D721Med (cell line): ENCODE data around the gene INPP4A.
"Not testable (repeated sequence)": the region's sequence is repeated elsewhere in the genome, so short reads cannot be mapped to it uniquely, and the experiment has no call there.

Experiments used
- DNase-seq: peaks from one replicate; pipeline ENCODE4 v3.0.0; 2011; ENCODE audit warnings: low spot score; ENCODE audit not compliant: insufficient read length
- FAIRE-seq: peaks from 2 replicates; lab custom pipeline; 2011; peaks lifted over from hg19 to GRCh38; lab: Jason Lieb, UNC
- CTCF ChIP-seq: IDR thresholded peaks from 2 replicates; pipeline ENCODE4 v1.5.1; 2012; ENCODE audit warnings: mild to moderate bottlenecking, control low read depth; ENCODE audit not compliant: insufficient read depth; ENCODE audit errors: missing control alignments

The INPP4A gene

GRCh38 chr2:98405301-98405700 lies 39.4 kb upstream of the INPP4A start:
- TF ChIP-seq CTCF = no peak
- no peak for FAIRE-seq

GRCh38 chr2:98408155-98408554 lies 36.5 kb upstream of the INPP4A start:
- DNase-seq (no peak), FAIRE-seq (no peak)

More at GRCh38 chr2:98405301-98405700, 39.4 kb upstream of the INPP4A start:
- no peak for DNase-seq

GRCh38 chr2:98412751-98413458 lies 31.8 kb upstream of the INPP4A start:
- DNase-seq (no peak), FAIRE-seq (peak; percentile 74)
- TF ChIP-seq CTCF = peak; percentile 68

More at GRCh38 chr2:98408155-98408554, 36.5 kb upstream of the INPP4A start:
- no peak for TF ChIP-seq CTCF

- FAIRE-seq, DNase-seq: not testable (repeated sequence)
These were observed 30.4 kb upstream of the INPP4A start for GRCh38 chr2:98414246-98414645.

- DNase-seq, FAIRE-seq: not testable (repeated sequence)
These were observed 28.9 kb upstream of the INPP4A start for GRCh38 chr2:98415719-98416248.

- no peak for DNase-seq
- TF ChIP-seq CTCF = no peak
- no peak for FAIRE-seq
These were observed 28.1 kb upstream of the INPP4A start for GRCh38 chr2:98416383-98417159.

GRCh38 chr2:98419544-98419943 lies 25.1 kb upstream of the INPP4A start:
- no peak for FAIRE-seq
- TF ChIP-seq CTCF = no peak
- no peak for DNase-seq
